ENCODE data around the gene SFMBT1. TPM values are rescaled to one million over a fixed set of nuclear protein-coding genes. Genes with fewer than 3 reads are reported as not detected.

Gene SFMBT1
- total and polyA plus RNA-seq, 9 of the 15 experiments (the other 6 are each of a cell fraction or from before 2014, with no cell fraction given), result 0.76 to 6.6 (median 3.6) TPM

DNA sequence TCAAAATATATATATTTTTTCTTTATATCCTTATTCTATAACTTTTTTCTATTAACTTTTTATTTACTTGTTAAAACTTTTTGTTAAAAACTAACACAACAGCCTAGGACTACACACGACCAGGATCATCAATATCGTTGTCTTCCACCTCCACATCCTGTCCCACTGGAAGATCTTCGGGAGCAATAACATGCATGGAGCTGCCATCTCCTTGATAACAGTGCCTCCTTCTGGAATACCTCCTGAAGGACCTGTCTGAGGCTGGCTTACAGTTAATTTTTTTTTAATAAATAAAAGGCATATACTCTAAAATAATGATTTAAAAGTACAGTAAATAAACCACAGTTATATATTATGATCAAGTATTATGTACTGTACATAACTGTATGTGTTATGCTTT, 58.9 kb downstream of the SFMBT1 start:
- no peak for FAIRE-seq
- no peak overlapping the region for H3K9ac ChIP-seq (ENCODE audit: insufficient read depth in 1 of 2, low read depth in 2 of 2, low read length in 2 of 2)
- BruUV-seq (replicated peaks), result no TSS peak
- no peak for TF ChIP-seq CREBBP (IDR thresholded peaks at IDR 0.05; ENCODE audit: low read depth, low read length)
- TF ChIP-seq ZNF146 (CRISPR knock-in tag; IDR thresholded peaks at IDR 0.05; ENCODE audit: unreplicated experiment), result no peak
- no peak for TF ChIP-seq XRCC5 (IDR thresholded peaks at IDR 0.05; ENCODE audit: low read depth, low read length)
- TF ChIP-seq KLF13 (tag; IDR thresholded peaks at IDR 0.05; ENCODE audit: borderline replicate concordance, low read depth), result no peak
- peak; percentile 38; the same call in 1 of the 2 replicates for TF ChIP-seq REST (IDR thresholded peaks at IDR 0.05; ENCODE audit: borderline replicate concordance)
- TF ChIP-seq REST (CRISPR knock-in tag; IDR thresholded peaks at IDR 0.05; ENCODE audit: low read depth), result no peak
- TF ChIP-seq SMC3 (conservative IDR thresholded peaks at IDR 0.05; ENCODE audit: insufficient read depth, low read depth, low read length), result 0 out of 2 replicates have a peak, but pooled peaks have one; percentile 15
- TF ChIP-seq CTCF (IDR thresholded peaks at IDR 0.05 in 2 of 3, conservative IDR thresholded peaks at IDR 0.05 in 1 of 3; ENCODE audit: insufficient read depth in 2 of 3, low read depth in 1 of 3, low read length in 3 of 3), result peak; percentile 45 to 69 (median 54); a peak in 5 of 6 replicates
- TF ChIP-seq, protein P1, sequence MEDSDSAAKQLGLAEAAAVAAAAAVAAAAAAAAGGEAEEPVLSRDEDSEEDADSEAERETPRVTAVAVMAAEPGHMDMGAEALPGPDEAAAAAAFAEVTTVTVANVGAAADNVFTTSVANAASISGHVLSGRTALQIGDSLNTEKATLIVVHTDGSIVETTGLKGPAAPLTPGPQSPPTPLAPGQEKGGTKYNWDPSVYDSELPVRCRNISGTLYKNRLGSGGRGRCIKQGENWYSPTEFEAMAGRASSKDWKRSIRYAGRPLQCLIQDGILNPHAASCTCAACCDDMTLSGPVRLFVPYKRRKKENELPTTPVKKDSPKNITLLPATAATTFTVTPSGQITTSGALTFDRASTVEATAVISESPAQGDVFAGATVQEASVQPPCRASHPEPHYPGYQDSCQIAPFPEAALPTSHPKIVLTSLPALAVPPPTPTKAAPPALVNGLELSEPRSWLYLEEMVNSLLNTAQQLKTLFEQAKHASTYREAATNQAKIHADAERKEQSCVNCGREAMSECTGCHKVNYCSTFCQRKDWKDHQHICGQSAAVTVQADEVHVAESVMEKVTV (CRISPR knock-in tag; IDR thresholded peaks at IDR 0.05), result 0 out of 2 replicates have a peak, but pooled peaks have one; percentile 25
- peak; percentile 15; the same call in 1 of the 2 replicates for TF ChIP-seq ZNF384 (IDR thresholded peaks at IDR 0.05; ENCODE audit: low read depth, low read length)

More for the DNA sequence above, 58.9 kb downstream of the SFMBT1 start:
- no peak overlapping the region for H3K4me2 ChIP-seq (ENCODE audit: insufficient read depth, low read length)
- ATAC-seq, result no peak
- DNase-seq (ENCODE audit: extremely low read depth in 1 of 4, low spot score in 3 of 4), result peak in 1 of 4 experiments; percentile 35
- WGBS (ENCODE audit: insufficient coverage, low coverage, missing lambda C conversion rate), result 12% methylated on average over 3 of the region's 3 CpGs
- ChIA-PET CTCF (ENCODE audit: low intra/inter-chr PET ratio) (interaction anchor here (1.4 kb wide), 1 partner anchor 135 kb away, joined by 5 read pairs; no protein-coding TSS in a partner anchor), POLR2A (interaction anchor here (0.7 kb wide), 1 partner anchor 131 kb away, joined by 3 read pairs; no protein-coding TSS in a partner anchor)
- H2AFZ ChIP-seq (ENCODE audit: low read depth, low read length), result no peak overlapping the region
- no peaks in the 10 kb centered on the region for H3K9me3 ChIP-seq (replicated peaks; ENCODE audit: control insufficient read depth, insufficient read depth, low read depth, low read length)
- no peaks in the 10 kb centered on the region for H3K27me3 ChIP-seq (ENCODE audit: control insufficient read depth in 2 of 2, insufficient read depth in 2 of 2, low read length in 2 of 2)
- no peak overlapping the region for H3K4me3 ChIP-seq
- H3K79me2 ChIP-seq (ENCODE audit: control insufficient read depth, insufficient read depth, low read length), result no peaks in the 10 kb centered on the region
- in situ Hi-C loops (cut with MboI), result no loop called here
- H3K4me1 ChIP-seq (replicated peaks in 1 of 2; ENCODE audit: control insufficient read depth in 2 of 2, insufficient read depth in 2 of 2, low read length in 2 of 2), result peaks cover 0 to 11% of the 10 kb centered on the region in 2 experiments; a peak in 2 of 5 replicates
- intact Hi-C loops (cut with micrococcal nuclease), result loop anchor here (1.0 kb wide), 1 partner anchor 136 kb away; no protein-coding TSS in a partner anchor
- no peaks in the 10 kb centered on the region for H3K9me1 ChIP-seq (ENCODE audit: control insufficient read depth, insufficient read depth, low read length)
- H3K27ac ChIP-seq (ENCODE audit: extremely low read depth, low read depth, low read length), result no peak overlapping the region
- no peaks in the 10 kb centered on the region for H4K20me1 ChIP-seq (replicated peaks; ENCODE audit: control insufficient read depth, insufficient read depth, low read length)
- H3K36me3 ChIP-seq (ENCODE audit: control insufficient read depth, insufficient read depth, low read length), result no peaks in the 10 kb centered on the region

Data from K562 (cell line).